Measurements from ENCODE around the gene LYZL1. TPM values are rescaled to one million over a fixed set of nuclear protein-coding genes. Genes with fewer than 3 reads are reported as not detected.

The LYZL1 gene
- total and polyA plus RNA-seq, 12 donors: not detected

- peaks cover 3% of the 10 kb centered on the region for H3K27me3 ChIP-seq
- no peaks in the 10 kb centered on the region for H3K36me3 ChIP-seq (replicated peaks in 1 of 2)
- WGBS, 4 donors: 54 to 66% (median 60%) methylated on average over 5 of the region's 5 CpGs
- no peak overlapping the region for H3K4me3 ChIP-seq
- TF ChIP-seq POLR2A (IDR thresholded peaks at IDR 0.05): no peak
- TF ChIP-seq CTCF (IDR thresholded peaks at IDR 0.05): no peak
- H3K9me3 ChIP-seq (replicated peaks in 1 of 3): no peaks in the 10 kb centered on the region
- H3K27ac ChIP-seq: no peak overlapping the region
- H3K4me1 ChIP-seq (replicated peaks in 1 of 2): no peaks in the 10 kb centered on the region
- no peak for DNase-seq
- intact Hi-C loops (cut with DNase I): no loop called here
These were observed 45.8 kb upstream of the LYZL1 start for GRCh38 chr10:29243066-29243465.

- Histone ChIP-seq H3K9me3 (replicated peaks in 1 of 3) (no peaks in the 10 kb centered on the region), H3K4me1 (replicated peaks in 1 of 2) (no peaks in the 10 kb centered on the region), H3K4me3 (no peak overlapping the region), H3K27ac (no peak overlapping the region), H3K36me3 (replicated peaks in 1 of 2) (no peaks in the 10 kb centered on the region), H3K27me3 (peaks cover 3% of the 10 kb centered on the region)
- TF ChIP-seq CTCF (IDR thresholded peaks at IDR 0.05) (peak in 3 of 6 experiments; percentile 11 to 32 (median 20)), POLR2A (IDR thresholded peaks at IDR 0.05) (no peak)
- intact Hi-C loops (cut with DNase I): no loop called here
- DNase-seq: peak in 1 of 7 donors; percentile 21
- WGBS, 4 donors: 91 to 100% (median 95%) methylated on average over 1 of the region's 1 CpG
These were observed 45.1 kb upstream of the LYZL1 start for GRCh38 chr10:29243750-29244149.

GRCh38 chr10:29244978-29245377 is 43.9 kb upstream of the LYZL1 start:
- TF ChIP-seq POLR2A (IDR thresholded peaks at IDR 0.05) (no peak), CTCF (IDR thresholded peaks at IDR 0.05) (no peak)
- Histone ChIP-seq H3K9me3 (replicated peaks in 1 of 3) (no peaks in the 10 kb centered on the region), H3K27me3 (peaks cover 3% of the 10 kb centered on the region), H3K27ac (no peak overlapping the region), H3K4me1 (replicated peaks in 1 of 2) (no peaks in the 10 kb centered on the region), H3K4me3 (no peak overlapping the region), H3K36me3 (replicated peaks in 1 of 2) (no peaks in the 10 kb centered on the region)
- DNase-seq: no peak
- intact Hi-C loops (cut with DNase I): no loop called here
- WGBS, 4 donors: 82 to 88% (median 84%) methylated on average over 7 of the region's 7 CpGs

- 86 to 90% (median 89%) methylated on average over 11 of the region's 11 CpGs for WGBS, 4 donors
These were observed 43.4 kb upstream of the LYZL1 start for GRCh38 chr10:29245476-29245875.

More at GRCh38 chr10:29245476-29245875, 43.4 kb upstream of the LYZL1 start:
- Histone ChIP-seq H3K9me3 (replicated peaks in 1 of 3) (no peaks in the 10 kb centered on the region), H3K27me3 (peaks cover 3% of the 10 kb centered on the region), H3K27ac (no peak overlapping the region), H3K4me3 (no peak overlapping the region), H3K36me3 (replicated peaks in 1 of 2) (no peaks in the 10 kb centered on the region), H3K4me1 (replicated peaks in 1 of 2) (no peaks in the 10 kb centered on the region)
- no peak for TF ChIP-seq CTCF (IDR thresholded peaks at IDR 0.05)
- TF ChIP-seq POLR2A (IDR thresholded peaks at IDR 0.05): no peak
- no peak for DNase-seq
- intact Hi-C loops (cut with DNase I): no loop called here
